A673 (cell line): Measurements from ENCODE around the gene TMEM203.

Experiments
- EZH2 ChIP-seq: fragments of 200-600 bp; sonication (generic); IDR thresholded peaks from 2 replicates; pipeline ENCODE4 v1.6.1; 2017; ENCODE audit warnings: borderline replicate concordance, low read depth, mild to moderate bottlenecking, mixed read lengths, antibody characterized with exemption, low read length; ENCODE audit not compliant: poor library complexity, severe bottlenecking
- TF ChIP-seq, protein P1 (sequence below): fragments of 300-800, 200-600 bp; sonication (generic); conservative IDR thresholded peaks from 2 replicates; pipeline ENCODE4 v1.5.1; 2017; ENCODE audit warnings: low read depth, mild to moderate bottlenecking, antibody characterized with exemption, low read length, moderate library complexity, mixed read lengths

DNA sequence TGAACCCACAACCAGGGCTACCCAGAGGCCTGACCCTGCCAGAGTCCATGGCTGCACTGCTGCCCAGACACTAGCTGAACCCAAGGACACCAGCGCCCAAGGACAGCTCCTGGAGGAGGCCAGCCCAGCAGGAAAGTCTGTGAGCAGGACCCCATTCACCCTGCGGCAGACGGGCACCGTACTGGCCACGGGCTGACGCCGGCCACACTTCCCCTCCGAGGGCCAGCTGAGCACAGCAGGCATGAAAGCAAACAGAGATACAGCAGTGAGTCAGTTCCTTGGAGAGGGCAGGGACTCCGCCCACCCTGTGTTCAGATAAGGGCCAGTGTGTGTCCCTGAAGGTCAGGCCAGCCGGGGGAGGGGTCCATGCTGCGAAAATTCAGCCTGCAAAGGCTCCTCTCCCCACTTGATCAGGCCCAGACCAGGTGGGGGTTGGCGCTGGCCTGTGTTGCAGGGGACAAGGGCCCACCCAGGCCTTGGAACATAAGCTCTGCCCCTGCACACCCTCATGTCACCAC is 13.4 kb upstream of the TMEM203 start:
- TF ChIP-seq, protein P1, sequence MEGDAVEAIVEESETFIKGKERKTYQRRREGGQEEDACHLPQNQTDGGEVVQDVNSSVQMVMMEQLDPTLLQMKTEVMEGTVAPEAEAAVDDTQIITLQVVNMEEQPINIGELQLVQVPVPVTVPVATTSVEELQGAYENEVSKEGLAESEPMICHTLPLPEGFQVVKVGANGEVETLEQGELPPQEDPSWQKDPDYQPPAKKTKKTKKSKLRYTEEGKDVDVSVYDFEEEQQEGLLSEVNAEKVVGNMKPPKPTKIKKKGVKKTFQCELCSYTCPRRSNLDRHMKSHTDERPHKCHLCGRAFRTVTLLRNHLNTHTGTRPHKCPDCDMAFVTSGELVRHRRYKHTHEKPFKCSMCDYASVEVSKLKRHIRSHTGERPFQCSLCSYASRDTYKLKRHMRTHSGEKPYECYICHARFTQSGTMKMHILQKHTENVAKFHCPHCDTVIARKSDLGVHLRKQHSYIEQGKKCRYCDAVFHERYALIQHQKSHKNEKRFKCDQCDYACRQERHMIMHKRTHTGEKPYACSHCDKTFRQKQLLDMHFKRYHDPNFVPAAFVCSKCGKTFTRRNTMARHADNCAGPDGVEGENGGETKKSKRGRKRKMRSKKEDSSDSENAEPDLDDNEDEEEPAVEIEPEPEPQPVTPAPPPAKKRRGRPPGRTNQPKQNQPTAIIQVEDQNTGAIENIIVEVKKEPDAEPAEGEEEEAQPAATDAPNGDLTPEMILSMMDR, result no peak
- TF ChIP-seq EZH2, result no peak
